T follicular helper cell (primary cell): ENCODE data around the gene FYB2.
"Not testable (repeated sequence)": the region's sequence is repeated elsewhere in the genome, so short reads cannot be mapped to it uniquely, and the experiment has no call there.

Source experiments
- DNase-seq: peaks from one replicate; pipeline ENCODE4 v3.0.0-alpha.2; 2020; ENCODE audit warnings: low read depth

The FYB2 gene

DNA sequence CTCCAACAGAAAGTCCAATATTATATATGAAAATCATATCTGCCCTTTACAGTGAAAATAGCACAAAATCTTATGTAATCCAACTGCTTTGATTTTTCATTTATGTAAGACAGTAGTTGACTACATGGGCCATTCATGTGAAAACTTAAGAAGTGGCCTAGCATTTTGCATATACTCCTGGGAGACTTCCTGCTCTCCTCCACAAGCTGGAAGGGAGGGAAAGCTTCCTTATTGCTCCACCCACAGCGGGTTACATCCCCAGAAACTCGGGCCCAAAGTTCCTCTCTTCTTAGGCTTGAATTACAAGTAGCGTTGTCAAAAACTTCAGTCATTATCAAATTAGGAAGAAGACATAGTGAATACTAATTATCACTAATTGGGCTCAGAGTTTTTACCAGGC lies 29.2 kb downstream of the FYB2 start:
- DNase-seq, result no peak

DNA sequence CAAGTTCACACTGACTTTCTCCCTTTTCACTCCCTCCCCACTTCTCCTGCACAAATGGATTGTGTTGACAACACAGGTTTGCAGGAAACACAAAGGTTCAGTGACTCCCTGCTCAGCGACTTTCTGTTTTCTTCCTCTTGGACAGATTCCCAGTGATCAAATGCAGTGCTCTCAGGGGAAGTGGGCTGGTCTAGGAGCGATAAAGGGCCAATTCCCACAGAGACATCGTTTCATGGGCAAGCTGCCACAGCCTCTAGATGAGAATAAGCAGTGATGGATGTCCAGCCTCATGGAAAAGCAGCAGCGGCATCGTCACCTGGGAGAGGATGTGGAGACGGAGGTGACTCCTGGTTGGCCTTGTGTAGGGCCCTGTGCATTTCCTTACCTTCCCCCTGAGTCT lies 30.6 kb downstream of the FYB2 start:
- no peak for DNase-seq

DNA sequence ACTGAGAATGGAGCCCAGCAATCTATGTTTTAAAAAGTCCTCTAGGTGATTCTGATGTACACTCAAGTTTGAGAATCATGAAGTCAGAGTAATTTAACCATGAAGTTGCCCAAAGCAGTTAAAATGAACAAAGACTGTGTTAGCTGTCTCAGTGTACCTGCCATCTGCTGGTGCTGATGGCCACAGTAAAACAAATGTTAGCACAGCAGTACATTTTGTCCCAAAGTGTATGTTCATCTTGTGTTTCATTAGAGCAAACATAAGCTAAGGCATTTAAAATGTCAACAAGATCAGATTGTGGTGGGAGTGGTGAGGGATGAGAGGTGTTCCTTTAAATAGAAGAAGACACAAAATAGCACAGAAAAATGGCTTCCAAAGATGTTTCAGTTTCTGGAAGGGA lies 31.1 kb downstream of the FYB2 start:
- no peak for DNase-seq

DNA sequence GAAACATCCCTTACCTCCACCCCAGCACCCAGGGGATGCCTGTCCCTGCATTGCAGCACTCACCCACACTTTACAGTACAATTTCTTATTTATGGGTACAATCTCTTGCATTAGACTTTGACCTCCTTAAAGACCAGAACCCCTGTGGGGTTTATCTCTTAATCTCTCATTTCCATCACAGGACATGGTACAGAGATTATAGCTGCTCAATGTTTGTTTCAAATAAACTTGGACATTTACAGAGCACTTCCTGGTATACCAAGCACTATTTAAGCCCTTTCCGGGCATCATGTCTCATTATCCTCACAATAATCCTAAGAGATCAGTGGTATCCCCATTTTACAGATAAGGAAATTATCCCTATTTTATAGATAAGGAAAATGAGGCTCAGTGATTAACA lies 31.9 kb downstream of the FYB2 start:
- no peak for DNase-seq

DNA sequence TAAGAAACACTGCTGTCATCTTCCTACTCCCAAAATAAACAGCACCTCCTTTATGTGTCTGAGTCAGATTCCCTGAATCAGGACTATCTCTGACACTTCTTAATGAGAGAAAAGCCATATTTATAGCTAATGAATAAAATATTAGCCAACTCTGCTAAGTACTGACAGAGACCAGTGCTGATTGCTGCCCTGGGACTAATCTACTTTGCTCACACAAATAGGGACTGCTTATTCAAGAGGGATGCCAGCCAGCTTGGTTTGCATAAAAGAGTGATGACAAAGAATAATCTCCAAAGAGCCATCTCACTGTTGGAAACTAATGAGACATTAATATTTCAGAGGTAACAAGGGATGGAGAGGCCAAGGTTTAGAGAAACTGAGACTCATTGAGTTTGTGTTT lies 36.4 kb downstream of the FYB2 start:
- DNase-seq, result no peak

DNA sequence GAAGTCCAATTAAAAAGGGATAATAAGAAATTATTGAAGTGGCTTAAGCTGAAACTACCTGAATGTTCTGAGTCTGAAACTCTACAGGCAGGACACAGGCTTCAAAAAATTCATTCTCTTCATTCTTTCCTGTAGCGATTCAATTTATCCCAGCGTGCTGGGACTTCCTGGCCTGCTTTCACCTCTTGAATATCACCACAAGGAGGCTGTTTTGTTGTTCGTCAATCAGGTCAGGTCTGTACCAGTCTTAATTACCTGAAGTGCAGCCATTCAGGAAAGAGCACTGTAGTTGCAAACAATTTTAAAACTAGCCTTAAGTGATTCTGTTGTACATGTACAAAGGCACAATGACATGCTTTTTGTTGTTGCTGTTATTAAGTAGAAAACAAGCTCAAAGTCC lies 38.4 kb downstream of the FYB2 start:
- DNase-seq, result no peak

DNA sequence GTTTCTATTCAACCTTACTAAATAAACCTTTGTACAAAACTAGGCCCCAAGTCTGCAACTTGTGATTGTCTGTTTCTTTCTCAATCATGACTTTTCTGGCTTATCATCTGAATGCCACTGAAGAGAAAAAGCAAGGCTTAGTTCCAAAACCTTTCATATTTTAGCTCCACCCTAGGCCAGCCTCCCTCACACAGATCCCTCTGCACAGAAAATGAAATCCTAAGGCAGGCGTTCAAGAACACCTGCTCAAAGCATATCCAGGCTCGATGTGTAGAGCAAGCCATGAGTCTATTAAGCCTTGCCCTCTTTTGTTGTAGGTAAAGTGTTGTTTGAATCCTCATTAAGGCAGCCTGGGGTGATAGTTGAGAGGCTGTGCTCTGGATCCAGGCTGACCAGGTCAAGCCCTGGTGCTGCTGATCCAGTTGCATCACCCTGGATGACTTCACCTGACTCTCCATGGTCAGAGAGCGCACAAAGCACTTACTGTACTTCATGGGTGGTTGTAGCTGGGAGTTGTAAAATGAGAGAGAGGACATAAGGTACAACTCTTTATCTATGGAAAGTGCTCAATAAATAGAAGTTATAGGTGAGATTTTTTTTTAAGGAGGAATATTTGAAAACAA lies 39.0 kb downstream of the FYB2 start:
- no peak for DNase-seq

DNA sequence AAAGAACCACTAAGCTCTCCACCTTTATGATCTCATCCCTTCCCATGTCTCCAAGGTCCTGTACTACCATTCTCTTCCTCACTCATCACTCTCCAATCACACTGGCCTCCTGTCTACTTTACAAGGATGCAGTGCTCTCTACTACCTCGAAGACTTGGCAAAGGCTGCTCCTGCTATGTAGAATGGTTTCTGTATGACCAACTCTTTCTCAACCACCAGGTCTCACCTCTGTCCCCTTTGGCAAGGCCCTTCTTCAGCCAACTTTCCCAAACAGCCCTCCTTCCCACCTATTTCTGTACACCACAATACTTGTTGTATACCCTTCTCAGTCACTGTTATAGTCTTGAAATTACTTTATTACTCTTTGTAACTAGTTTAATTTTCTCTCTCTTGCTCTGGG lies 41.2 kb downstream of the FYB2 start:
- no peak for DNase-seq

DNA sequence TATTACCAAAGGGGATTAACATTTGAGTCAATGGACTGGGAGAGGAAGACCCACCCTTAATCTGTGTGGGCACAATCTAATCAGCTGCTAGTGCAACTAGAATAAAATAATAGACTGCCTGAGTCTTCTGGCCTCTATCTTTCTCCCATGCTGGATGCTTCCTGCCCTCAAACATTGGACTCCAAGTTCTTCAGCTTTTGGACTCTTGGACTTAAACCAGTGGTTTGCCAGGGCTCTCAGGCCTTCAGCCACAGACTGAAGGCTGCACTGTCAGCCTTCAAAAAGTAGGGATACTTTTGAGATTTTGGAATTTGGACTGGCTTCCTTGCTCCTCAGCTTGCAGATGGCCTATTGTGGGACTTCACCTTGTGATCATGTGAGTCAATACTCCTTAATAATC lies 44.5 kb downstream of the FYB2 start:
- DNase-seq, result not testable (repeated sequence)

DNA sequence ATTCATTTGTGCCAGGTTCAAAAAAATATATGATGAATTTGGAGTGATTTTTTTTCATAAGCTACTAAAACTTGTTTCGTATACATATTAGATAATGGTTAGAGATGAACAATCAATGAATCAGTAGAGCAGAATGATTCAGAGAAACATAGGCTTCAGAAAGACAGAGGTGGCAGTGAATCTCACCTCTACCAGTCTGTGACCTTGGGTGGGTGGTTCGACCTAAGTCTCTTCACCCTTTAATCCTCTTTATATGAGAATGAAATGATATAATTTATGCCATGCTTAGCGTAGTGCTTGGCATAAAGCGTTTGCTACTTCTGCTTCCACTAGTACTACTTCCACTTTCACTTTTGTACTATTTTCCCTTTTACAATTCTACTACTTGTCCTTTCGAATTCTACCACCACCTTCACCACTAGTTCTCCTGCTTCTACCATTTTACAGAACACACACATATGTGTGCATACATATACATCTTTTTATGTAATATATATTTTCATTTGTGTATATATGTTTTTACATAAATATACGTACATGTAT lies 45.1 kb downstream of the FYB2 start:
- DNase-seq, result no peak

DNA sequence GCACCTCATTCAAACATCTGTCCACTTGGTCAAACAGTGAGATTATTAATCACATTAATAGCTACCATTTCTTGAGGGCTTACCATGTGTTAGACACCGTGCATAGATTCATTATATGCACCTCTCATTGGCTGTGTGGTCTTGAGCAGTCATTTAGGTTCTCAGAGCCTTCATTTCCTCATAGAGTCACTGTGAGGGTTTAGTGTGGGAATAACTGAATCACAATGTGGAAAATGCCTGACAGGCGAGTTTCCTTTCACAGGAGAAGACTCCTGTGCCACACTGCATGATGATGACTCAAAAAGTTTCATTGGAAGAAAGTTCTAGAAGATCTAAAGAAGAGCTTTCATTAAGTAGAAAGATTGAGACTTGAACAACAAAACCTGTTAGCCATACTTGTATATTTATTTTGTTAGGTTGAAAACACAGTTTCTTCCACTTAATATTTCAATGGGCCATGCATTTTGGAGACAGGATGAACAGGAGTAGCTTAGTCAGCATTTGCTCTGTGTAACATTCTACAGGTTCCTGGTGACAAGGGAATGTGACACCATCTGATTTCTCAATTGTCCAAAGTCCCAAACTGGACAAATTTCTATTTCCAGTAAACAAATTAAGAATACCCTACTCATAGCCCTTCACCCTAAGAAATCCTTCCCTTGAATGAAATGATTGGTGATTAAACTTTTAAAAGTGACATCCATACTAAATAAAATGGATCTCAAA lies 45.7 kb downstream of the FYB2 start:
- no peak for DNase-seq

DNA sequence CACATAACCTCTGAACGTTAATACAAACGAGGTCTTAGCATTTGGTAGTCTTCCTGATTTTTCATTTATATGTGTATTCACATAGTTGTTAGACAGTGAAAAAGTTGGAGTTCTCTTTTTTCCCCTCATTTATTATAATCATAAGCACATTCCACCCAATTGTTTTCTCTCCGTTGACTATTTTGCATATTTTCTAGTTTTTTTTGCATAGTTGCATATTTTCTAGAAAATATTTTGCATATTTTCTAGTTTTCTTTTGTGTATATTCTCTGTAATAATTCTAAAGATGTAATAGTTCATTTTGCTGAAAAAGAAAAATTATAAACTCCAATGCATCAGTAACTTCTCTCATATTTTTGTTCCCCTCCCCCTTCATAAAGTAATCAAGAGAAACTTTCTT lies 47.5 kb downstream of the FYB2 start:
- DNase-seq, result no peak

DNA sequence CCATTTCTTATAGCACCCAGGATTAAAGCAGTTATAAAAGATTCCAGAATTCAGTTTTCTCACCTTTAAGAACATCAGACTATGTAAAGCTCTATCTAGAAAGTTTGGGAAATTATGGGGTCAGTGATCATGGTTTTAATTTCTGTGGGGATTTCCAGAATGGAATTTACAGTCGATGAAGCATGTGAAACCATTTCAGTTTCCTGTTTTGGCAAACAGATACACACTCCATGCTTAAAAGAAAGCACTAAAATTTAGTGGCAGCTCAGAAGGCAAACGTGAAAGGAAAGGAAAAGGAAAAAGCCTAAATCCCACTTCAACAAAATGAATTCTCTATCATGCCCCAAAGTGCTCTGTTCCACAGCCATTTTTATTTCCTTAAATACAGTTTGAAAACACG lies 60.4 kb downstream of the FYB2 start:
- DNase-seq, result no peak

DNA sequence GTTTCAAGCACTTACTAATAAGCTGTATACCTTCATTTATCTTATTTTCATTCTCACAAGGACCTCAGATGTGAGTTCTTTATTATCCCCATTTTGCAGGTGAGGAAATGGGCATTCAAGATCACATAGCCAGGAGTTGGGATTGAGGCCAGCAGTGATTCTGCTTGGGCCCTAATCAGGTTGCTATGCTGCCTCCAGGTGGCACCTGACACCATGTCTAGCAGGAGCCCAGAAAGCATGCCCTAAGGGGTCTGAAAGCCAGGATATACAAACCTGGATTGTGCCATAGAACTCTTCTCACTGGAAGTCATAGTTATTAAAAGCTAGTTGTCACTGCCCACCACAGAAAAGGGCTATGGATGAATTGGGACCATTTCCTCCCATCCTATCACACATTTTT lies 61.1 kb downstream of the FYB2 start:
- no peak for DNase-seq

DNA sequence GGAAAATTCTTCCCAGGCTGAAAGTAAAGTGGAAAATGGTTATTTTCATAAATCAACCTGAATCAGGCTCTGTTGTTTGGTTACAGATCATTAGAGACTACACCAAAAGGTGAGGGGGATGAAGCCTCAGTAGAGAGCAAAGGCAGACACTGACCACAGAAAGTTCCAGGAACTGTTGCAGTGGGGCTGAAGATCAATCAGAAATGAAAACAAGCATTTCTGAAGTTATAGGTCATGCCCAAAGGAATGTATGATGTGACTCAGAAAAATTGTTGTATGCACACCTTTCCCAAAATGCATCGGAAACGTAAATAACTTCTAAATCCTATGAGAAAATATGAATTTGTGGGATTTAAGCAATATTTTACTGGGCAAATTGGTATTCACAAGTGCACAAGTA lies 63.3 kb downstream of the FYB2 start:
- no peak for DNase-seq

DNA sequence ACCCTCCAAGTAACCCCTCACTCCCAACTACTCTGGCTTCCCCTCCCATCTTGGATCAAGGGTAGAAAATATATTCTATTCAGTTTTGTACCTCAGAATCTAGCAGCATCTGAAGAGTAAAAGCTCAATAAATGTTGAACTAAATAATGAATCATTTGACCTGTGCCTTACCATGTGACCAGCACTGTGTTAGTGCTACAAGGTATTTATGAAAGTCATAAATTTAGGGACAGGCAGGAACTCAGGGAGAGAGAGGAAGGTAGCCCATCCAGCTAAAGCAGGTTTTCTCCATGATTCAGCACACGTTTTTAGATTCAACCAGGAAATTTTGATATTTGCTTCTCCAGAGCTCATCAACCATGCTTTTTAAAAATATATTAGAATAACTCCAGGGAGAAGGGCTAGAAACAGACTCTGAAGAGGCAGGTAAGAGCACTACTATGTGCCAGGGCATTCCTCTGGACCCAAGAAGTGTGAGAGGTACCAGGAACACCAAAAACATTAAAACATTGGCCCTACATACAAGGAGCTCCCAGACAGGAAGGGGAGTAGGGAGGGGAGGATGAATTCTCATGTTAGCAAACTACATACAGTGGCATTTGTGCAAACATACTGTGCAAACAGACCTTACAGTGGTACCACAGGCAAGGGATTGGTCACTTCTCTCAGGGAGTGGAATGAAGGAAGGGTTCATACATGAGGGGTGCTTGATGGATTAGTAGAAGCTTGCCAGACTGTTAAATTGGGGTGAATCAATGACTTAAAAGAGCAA lies 64.3 kb downstream of the FYB2 start:
- no peak for DNase-seq

DNA sequence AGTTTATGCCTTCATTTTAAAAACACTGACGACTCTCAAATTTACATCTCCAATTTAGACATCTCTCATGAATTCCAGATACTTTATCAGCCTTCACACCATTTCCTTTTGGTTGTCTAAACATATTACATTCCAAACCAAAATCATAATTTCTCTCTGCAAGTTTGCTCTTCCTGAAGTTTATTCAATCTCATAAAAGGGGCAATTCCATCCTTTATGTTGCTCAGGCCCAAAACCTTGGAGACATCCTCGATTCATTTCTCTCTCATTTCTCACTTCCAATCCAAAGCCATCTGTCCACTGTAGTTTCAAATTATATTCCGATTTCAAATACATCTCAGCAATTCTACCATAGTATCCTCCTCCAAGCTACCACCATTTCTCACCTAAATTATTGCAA lies 74.0 kb downstream of the FYB2 start:
- no peak for DNase-seq

DNA sequence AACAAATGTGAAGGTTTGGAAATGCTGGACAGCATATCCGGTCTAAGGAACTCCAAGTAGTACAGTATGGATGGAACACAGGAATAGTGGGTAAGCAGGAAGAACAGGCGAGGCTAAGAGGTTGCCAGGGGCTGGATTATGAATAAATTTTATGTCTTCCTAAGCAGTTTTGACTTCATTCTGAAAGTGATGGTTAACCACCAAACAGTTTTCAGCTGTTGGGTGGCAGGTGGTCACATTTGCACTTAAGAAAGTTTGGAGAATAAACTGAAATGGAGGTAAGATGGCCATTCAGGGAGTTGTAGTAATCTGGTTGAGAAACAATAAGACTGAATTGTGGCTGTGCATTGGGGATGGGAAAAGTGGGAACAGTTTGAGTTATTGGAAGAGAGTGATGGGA lies 90.2 kb downstream of the FYB2 start:
- no peak for DNase-seq

DNA sequence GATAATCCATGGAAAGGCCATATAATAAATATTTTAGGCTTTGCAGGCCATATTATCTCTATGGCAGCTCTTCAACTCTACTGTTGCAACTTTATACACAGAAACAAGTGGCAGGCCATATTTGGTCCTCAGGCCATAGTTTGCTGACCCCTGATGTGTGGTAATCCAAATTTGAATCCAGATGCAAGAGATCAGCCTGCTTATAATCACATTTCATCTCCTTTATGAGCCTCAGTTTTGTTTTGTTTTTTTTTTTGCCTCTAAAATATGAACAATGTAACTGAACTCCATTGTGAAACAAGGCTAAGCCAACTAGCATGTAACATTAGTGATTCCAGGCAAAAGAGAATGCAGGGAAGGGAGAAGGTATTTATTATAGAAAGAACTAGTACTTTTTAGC lies 92.5 kb downstream of the FYB2 start:
- DNase-seq, result no peak

DNA sequence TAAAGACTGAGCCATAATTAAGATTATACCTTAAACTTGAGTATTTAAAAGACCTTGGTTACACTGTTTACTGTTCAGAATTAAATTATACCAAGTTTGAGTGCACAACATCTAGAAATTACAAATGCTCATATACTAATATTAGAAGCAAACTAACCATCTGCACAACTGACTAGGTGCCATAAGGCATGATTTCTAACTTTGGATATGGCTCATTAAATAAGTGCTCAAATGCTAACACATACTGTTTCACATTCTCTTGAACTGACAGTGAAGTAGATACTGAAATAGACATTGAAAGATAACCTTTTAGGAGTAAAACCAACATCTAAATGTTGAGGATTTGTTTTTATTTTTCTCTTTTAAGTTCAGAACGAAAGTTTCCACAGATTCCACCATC lies 100.0 kb downstream of the FYB2 start:
- DNase-seq, result no peak

DNA sequence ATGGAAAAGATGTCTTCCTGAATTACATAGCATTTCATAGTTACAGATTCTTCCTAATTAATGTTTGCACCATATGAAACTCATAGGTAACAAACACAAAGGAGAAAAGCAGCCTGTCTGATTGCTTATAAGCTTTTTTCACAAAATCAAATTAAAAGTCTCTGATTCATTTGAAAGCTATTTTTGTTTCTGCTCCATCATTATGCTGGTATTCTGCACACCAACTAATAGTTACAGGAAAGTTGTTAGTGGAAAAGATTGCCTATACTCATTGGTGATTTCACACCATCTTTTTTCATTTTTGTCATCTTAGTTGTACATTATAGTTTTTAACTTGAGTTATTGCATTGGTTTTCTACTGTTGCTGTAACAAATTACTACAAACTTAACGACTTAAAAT lies 104.0 kb downstream of the FYB2 start:
- DNase-seq, result no peak

DNA sequence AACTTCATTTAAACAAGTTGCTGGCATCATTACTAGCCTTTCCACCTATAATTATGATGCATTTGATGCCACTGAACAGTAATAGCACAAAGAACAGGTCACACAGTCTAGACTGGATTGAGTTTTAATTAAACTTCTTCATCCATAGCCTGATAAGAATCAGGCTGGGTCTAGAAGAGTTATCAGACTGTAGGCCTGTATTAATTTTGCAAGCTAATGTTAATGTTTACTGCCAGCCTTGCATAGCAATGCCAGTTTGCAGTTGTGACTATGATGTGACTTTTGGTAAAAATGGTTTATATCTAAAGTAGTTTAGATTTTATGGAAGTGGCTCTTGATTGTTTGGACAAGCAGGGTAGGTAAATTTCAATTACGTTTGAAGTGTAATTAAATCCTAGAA lies 106.1 kb downstream of the FYB2 start:
- no peak for DNase-seq

DNA sequence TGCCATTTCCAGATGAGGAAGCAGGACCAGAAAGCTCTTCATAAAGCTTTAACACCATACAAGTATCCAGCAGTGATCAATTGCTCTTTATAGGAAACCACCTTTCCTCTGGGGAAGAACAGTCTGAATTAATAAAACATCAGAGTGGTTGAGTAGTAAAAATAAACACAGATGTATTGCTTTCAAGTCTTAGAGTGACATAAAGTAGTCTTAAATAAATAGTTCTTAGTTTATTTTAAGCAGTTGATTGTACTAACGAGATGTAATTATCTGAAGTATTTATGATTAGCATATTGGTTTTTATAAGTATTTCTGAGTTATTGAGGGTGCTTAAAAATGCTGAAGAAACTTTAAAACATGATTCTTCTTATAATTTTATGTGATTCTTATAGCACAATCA lies 107.1 kb downstream of the FYB2 start:
- no peak for DNase-seq
